HG03175 (cell line): ENCODE data around the gene GRAMD2A.
A peak's percentile ranks its signal among the peaks of the same experiment; 100 is the strongest.

ENCODE experiments used
- ATAC-seq: cut with Tn5 transposase; IDR thresholded peaks from one replicate; pipeline ENCODE4 v1.9.1; 2021; ENCODE audit warnings: mild to moderate bottlenecking, moderate library complexity; ENCODE audit not compliant: unreplicated experiment

Gene GRAMD2A

GRCh38 chr15:72169236-72169920 lies 28.2 kb downstream of the GRAMD2A start:
- ATAC-seq: no peak

- ATAC-seq: no peak
These were observed 28.8 kb downstream of the GRAMD2A start for GRCh38 chr15:72168808-72169190.

DNA sequence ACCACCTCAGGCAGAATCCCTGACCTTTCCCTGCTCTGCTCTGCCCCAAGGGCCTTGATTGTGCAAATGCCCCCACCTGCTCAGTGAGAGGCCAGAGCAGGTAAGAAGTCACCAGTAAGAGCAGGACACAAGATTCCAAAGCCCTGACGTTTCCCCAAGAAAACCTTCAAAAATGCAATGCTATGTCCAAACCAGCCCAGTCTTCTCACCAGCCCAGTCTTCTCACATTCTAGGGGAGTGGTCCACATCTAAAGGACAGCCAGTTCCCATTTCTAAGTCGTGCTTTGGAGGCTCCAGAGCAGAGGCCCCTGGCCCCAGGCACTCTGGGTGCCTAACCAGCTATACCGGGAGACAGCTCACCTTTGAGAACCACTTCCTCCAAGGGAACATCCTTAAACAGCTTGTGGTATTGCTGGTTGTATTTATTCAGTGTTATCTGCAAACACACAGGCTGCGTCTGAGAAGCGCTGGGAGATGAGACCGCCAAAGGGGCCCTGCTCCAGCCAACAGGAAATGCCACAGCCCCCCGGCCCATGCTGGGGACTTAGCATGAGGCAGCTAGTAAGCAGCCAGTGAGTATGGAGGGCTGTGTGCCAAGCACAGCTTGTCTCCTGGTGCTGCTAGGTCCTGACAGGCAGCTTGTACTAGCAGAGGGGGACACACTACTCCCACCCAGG lies 29.3 kb downstream of the GRAMD2A start:
- no peak for ATAC-seq

- no peak for ATAC-seq
These were observed 30.1 kb downstream of the GRAMD2A start for GRCh38 chr15:72167445-72167844.

DNA sequence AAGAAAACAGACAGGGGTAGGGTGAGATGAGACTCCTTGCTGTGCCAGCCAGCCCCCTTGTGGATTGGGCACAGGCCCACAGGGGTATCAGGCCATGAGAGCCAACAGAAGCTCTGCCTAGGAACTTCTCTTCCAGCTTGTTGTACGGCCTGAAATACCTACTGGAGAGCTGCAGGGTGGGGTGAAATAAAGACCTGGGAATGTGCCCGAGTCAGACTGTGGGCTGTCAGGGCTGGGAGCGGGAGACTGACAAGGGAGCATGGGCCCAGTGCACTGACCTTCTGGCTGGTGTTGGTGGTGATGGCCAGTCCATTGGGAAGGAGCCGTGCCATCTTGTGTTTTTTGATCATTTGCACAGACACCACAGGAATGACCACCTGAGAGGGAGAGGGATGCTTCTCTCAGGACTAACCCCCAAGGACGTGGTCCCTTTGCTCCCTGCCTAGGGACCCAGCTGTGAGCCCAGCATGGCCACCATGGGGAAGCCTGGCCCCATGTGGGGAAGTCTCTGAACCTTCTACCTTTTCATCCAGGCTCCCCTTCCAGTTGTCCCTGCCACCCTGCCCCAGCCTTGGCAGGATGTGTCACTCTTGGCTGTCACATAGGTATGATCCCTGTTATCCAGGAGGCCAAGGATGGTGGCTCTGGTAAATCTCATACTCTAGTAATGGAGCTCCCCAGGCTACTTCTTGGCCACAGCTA lies 30.7 kb downstream of the GRAMD2A start:
- ATAC-seq: no peak

- ATAC-seq: no peak
These were observed 33.9 kb downstream of the GRAMD2A start for GRCh38 chr15:72163719-72164118.

DNA sequence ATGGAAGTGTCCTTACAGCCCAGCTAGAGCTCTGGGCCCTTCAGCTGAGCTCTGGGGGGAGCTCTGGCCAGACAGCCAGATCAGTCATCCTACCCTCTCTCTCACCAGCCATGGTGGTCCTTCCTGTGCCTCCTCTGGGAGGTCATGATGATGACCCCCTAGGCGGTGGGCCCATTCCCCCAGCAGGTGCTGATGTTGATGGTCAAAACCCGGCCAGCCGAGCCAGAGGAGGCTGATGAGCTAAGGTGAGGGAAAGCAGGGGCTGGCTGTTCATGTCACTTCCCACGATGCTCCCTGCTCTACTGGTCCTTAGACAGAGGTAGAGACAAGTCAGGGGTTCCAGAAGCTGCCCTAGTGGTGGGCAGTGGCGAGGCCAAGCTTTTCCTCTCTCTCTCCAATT lies 35.0 kb downstream of the GRAMD2A start:
- no peak for ATAC-seq

DNA sequence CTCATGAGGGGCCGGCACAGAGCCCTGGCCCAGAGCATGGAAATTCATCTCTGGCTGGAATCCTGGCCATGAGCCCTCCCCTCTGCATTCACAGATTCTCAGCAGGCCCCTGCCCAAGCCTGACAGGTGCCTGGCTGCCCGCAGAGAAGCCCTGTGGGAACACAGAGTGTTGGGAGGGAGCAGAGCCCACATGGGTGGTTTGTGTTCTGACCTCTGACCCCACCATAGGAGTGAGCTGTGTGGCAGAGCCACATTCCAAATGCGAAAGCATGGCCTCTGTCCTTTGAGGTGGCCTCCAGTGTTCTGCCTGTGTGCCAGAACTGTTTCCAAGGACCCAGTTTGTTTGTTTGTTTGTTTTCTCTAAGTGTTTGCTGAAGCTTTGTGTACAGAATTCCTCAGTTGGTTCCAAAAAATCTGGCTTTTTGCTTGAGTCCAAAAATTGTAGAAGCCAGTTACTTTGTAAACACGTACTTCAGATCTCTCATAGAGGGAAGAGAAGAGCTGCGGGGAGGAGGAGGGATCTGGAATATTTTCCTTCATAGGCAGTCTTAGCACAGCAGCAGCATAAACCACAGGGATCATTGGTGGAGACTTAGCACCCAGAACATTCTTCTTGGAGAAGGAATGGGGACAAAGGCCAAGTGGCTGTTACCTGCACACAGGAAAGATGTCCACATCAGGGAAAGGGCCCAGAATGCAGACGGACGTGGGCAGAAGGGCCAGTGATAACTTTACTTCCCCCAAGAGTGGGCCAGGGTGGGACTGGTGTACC lies 36.0 kb downstream of the GRAMD2A start:
- no peak for ATAC-seq

DNA sequence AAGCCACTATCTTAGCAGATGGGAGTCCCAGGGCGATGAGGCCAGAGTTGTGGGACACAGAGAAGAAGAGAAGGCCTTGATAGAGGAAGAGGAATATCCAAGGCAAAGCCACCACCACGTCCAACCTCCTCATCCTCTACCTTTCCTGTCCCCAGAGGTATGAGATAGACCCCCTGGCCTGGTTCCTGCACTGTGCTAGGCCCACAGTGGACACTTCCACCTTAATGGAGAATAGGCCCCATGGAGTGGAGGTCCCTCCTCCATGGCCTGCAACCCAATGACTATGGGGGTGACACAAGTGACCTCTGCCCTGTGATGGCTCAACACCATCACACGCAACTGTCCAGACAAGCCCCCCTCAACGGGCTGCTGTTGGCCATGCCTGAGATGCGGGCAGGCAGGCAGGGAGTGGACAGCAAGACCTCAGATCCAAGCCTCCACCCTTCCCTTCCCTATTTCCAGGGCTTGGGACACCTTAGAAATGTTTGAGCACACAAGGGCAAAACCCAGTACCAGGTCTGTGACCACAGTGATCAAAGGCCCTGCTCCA lies 36.8 kb downstream of the GRAMD2A start:
- ATAC-seq: no peak

DNA sequence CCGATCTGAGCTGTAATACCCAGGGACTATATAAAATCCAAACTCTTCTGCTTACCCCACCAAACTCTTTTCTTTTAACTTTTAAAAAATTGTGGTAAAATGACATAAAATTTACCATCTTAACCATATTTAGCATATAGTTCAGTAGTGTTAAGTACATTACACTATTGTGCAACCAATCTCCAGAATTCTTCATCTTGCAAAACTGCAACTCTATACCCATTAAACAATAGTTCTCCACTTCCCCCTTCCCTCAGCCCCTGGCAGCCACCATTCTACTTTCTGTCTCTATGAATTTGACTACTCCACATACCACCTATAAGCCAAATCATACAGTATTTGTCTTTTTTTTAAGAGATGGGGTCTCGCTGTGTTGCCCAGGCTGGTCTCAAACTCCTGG lies 40.7 kb downstream of the GRAMD2A start:
- ATAC-seq: no peak

DNA sequence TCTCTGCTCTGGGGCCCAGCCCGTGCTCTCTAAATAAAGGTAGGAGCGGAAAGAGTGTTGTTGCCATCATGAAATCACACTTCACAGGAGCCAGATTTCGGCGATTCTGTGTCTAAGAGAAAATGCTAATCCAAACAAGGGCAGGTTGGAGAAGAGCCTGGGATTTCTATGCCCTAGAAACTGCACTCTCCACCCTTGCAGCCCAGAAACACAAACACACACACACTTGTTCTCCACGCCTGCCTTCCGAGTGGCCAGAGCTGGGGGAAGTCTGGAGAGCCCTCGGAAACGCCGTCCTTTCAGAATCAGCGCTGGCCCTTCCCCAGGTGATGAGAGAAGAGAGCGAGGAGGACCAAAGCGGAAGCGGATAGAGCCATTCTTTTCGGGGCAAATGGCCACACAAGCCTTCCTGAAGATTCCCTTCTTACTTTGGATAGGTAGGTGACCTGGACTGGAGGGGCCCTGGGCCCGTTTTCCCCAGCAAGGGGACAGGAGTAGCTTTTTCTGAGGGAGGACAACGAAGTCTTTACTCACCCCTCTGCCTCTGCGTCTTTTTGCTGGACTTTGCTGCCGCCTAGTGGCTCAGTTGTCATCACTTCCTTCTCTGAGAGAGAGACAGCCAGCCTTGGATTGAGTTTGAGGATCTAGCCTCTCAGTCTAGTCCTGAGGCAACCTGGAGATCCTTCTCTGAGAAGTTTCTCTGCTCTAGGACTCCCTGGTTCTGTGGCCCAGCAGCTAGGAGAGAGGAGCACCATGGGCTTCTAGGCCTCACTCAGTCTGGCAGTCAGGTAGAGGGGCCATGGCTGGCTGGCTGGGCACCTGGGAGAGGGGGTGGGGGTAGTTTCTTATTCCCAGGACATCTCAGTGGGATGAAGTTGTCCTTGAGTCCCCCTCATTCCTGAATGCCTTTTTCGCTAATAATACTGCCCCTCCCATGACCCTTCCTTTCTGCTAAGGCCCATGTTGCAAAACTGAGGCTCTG lies 41.7 kb downstream of the GRAMD2A start:
- ATAC-seq: peak; percentile 68

- no peak for ATAC-seq
These were observed 42.5 kb downstream of the GRAMD2A start for GRCh38 chr15:72155003-72155621.

GRCh38 chr15:72154316-72154715 lies 43.3 kb downstream of the GRAMD2A start:
- ATAC-seq: no peak

GRCh38 chr15:72153269-72154000 lies 44.2 kb downstream of the GRAMD2A start:
- no peak for ATAC-seq

GRCh38 chr15:72147418-72147817 lies 50.2 kb downstream of the GRAMD2A start:
- ATAC-seq: no peak

GRCh38 chr15:72146934-72147333 lies 50.7 kb downstream of the GRAMD2A start:
- no peak for ATAC-seq

DNA sequence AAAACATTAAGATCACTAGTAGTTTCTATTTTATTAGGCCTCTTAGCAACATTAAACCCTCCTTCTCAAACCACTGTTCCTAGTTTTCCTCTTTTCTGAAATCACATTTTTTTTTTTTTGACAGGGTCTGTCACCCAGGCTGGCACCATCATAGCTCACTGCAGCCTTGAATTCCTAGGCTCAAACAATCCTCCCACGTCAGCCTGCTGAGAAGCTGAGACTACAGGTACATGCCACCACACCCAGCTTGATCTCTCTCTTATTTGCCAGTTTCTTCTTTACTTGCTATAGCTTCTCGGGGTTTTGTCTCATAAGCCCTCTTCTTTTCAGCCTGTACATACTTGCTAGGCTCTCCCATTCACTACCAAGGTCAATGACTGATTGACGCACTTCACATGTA lies 51.4 kb downstream of the GRAMD2A start:
- no peak for ATAC-seq

- ATAC-seq: peak; percentile 100
These were observed 56.2 kb downstream of the GRAMD2A start for GRCh38 chr15:72141171-72142084.
